Erythroblast (primary cell): ENCODE results near the gene ABCG2.
"Not testable (repeated sequence)": the region's sequence is repeated elsewhere in the genome, so short reads cannot be mapped to it uniquely, and the experiment has no call there.

ENCODE experiments used
- DNase-seq, 2 experiments: peaks; one replicate each; lab custom pipeline; 2025; lab: John Stamatoyannopoulos, UW
- GATA1 ChIP-seq: IDR thresholded peaks from 2 replicates; pipeline ENCODE4 v1.6.1; 2011; ENCODE audit warnings: low read depth, mild to moderate bottlenecking, control low read depth, low read length, moderate library complexity
- POLR2A ChIP-seq: IDR thresholded peaks from 2 replicates; pipeline ENCODE4 v1.6.1; 2011; ENCODE audit warnings: mild to moderate bottlenecking, low read length

ABCG2 gene

GRCh38 chr4:88147799-88148217, 10.6 kb downstream of the ABCG2 start:
- TF ChIP-seq POLR2A (no peak), GATA1 (no peak)

GRCh38 chr4:88146891-88147290, 11.5 kb downstream of the ABCG2 start:
- no peak for TF ChIP-seq POLR2A
- no peak for TF ChIP-seq GATA1
- DNase-seq, result no peak

More at GRCh38 chr4:88147799-88148217, 10.6 kb downstream of the ABCG2 start:
- DNase-seq, result no peak

DNA sequence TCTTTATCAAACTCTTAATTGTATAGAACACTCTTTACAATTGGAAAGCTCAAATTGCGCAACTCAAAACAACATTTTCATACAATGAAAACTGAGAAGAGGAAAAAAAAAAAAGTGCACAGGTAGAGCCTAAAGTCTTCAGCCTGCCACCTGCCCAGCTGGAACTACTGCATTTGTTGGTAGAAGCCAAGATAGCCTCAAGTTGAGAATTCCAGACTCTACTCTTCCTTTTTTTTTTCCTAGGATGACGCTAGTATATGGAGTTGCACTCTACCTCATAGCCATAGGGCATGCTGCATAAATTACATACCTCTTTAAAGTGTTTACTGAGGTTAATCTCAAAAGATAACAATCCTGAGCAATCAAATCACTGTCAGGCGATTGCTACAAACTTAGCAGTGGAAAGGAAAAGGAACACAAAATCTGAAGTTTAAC, 13.6 kb downstream of the ABCG2 start:
- no peak for DNase-seq
- TF ChIP-seq GATA1 (no peak), POLR2A (no peak)

DNA sequence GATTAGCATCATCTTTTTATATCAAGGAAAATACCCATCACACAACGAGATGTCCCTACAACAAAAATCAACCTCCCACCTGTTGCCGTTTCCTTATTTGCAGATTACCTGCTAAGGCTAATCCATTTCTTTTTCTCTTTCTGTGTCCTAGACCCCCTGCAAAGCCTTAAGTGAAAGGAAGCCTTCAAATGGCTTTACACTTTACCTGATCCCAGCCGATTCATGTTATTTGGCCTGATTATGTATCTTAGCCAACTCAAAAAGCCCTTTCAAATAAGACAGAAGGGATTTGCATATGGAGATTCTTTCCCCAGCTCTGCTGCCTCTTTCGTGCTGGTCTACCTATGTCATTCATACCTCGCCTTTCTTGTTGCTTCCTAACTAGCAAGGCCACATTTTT, 14.4 kb downstream of the ABCG2 start:
- no peak for DNase-seq
- TF ChIP-seq POLR2A (no peak), GATA1 (no peak)

DNA sequence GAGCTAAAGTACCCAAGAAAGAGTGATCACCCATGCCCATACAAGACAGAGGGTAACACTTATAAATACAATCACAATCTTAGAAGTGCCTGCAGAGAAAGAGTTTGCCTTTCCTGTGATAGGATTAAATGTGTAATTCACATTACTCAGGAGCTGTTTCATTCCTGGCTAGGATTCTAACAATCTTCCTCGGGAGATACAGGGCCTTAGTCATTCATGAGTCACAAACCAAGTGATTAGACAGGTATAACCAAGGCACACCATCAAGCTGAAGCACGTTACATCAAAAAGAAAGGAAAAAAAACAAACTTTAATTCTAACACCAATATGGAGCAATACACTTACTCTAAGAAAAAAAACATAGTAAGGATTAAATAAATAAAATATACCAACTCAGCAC, 14.9 kb downstream of the ABCG2 start:
- peak in 1 of 2 experiments; percentile 26 for DNase-seq
- TF ChIP-seq GATA1 (no peak), POLR2A (no peak)

GRCh38 chr4:88138561-88138960, 19.9 kb downstream of the ABCG2 start:
- DNase-seq, result no peak
- TF ChIP-seq GATA1 (no peak), POLR2A (no peak)

DNA sequence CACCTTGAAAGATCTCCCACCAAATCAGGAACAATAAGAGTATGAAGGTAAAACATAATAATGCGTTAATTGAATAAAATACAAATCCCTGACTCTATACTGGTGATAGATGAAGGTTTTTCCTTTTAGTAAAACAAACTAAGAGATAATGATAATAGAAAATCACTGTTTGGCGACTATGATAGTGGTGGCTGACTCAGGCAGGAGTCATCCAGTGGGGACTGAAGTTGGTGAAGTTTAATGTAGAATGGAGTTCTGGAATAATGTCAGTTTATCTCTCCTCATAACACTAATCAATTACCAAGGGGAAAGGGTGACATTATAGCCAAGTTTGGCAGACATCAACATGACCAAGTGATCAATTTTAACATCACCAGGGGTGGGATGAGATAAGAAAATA, 21.3 kb downstream of the ABCG2 start:
- no peak for TF ChIP-seq POLR2A
- no peak for TF ChIP-seq GATA1
- no peak for DNase-seq

DNA sequence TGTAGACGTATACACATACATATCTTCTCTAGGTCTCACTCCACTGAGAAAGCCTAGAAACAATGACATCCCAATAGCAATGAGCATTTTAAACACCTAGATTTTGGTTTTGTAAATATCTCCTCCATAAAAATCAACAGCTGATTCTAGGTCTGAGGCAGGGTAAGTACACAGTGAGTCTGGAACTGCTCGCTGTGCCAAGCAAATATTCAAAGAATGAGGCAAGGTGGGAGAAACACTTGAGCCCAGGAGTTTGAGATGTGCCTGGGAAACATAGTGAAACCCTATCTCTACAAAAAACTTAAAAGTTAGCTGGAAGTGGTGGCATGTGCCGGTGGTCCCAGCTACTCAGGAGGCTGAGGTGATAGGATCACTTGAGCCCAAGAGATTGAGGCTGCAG, 22.2 kb downstream of the ABCG2 start:
- TF ChIP-seq POLR2A (no peak), GATA1 (no peak)

GRCh38 chr4:88135356-88135663, 23.1 kb downstream of the ABCG2 start:
- no peak for TF ChIP-seq POLR2A
- no peak for TF ChIP-seq GATA1
- no peak for DNase-seq

More for the DNA sequence above, 22.2 kb downstream of the ABCG2 start:
- no peak for DNase-seq

DNA sequence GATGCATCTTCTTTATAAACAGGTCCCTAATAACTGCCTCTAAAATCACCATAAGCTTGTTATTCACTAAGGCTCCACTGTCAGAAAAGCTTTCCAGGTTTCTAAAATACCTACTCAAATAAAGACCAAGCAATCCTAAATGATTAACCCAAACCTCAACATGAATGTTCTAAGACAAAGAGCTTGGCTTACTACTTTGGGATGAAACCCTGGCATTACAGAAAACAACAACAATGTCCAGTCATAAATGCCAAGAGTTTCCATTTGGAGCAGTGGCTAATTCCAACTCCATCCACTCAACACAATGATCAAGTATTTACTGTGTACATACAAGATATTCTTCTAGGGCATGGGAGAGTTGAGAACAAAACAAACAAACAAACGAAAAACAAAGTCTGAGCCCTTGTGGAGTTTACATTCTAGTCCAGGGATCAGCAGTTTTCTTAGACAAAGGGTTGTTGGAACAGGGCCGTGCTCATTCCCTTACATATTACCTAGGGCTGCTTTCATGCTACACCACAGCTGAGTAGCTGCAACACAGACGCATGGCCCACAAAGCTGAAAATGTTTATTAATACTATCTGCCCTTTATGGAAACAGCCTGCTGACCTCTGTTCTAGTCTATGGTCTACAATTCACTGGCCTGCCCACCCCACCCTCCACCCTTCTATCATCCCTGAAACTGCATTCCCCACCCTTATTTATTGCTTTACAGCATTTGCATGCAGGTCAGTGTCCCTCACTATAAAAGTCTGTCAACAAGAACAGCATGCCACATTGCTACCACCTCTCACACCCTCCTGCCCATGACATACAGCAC, 23.7 kb downstream of the ABCG2 start:
- no peak for TF ChIP-seq GATA1
- no peak for TF ChIP-seq POLR2A
- no peak for DNase-seq

- DNase-seq, result no peak
- TF ChIP-seq POLR2A, result no peak
- TF ChIP-seq GATA1, result no peak
These were observed 24.3 kb downstream of the ABCG2 start for GRCh38 chr4:88134111-88134510.

- TF ChIP-seq POLR2A (no peak), GATA1 (no peak)
- no peak for DNase-seq
These were observed 27.7 kb downstream of the ABCG2 start for GRCh38 chr4:88130544-88131305.

- TF ChIP-seq GATA1 (no peak), POLR2A (no peak)
- no peak for DNase-seq
These were observed 28.4 kb downstream of the ABCG2 start for GRCh38 chr4:88130003-88130402.

GRCh38 chr4:88122260-88122659, 36.2 kb downstream of the ABCG2 start:
- not testable (repeated sequence) for DNase-seq
